ENCODE measurements around the gene KCNIP4.

Gene KCNIP4

DNA sequence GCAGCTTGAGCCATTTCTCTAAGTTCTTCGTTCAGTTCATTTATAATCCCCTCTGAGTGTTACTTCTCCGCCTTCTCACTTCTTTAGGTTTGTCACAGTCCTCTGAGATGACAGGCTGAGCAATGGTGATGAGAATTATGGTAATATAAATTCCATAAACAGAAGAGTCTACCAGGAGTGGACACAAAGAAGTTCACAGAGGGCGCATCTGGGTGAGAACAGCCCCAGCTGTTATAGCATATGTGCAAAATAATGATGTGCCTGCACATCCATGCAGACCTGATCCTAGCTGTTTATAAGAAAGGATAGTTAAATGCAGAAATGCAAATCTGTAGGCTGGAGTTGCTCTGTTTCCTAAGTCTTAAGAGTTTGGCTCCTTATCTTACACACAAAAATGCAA is 377.5 kb downstream of the KCNIP4 start:
- no peak for DNase-seq (ENCODE audit: low spot score)

DNA sequence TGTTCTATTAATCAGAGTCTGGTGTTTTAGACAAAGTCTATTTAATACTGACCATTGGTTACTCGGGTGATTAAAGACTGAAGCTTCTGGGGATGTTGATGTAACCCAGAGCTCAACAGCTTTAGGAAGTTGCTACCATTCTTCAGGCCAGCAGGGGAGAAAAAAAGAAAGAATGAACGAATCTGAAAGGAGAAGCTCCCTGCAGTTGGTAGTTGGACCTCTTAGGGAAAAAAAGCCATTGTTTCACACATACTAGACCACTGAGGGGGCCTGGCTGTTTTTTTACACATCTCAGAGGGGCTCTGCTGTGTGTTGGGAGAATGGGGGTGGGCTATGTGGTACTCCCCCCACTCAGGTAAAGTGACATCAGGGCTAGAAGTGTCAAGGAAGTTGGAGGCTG is 378.9 kb downstream of the KCNIP4 start:
- DNase-seq (ENCODE audit: low spot score): no peak

DNA sequence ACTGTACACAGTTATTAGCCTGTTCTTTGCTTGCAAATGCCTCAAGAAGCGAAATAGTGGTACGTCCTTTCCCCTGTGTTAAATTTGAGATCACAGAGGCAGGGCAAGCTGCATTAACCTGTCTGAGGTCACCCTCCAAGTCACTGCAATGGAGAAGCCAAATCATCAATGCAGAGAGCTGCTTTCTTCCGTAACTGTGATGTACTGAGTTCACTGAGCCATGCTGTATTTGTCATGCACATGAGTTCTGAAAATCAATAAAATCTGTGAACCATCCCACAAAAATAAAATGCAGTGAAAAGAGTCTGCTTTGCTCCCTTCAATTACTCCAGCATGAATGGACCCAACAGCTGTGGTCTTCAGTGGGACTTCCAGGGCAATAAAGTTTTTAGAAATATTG is 393.5 kb downstream of the KCNIP4 start:
- DNase-seq (ENCODE audit: low spot score): no peak

GRCh38 chr4:21554500-21554899 is 394.1 kb downstream of the KCNIP4 start:
- DNase-seq (ENCODE audit: low spot score): no peak

DNA sequence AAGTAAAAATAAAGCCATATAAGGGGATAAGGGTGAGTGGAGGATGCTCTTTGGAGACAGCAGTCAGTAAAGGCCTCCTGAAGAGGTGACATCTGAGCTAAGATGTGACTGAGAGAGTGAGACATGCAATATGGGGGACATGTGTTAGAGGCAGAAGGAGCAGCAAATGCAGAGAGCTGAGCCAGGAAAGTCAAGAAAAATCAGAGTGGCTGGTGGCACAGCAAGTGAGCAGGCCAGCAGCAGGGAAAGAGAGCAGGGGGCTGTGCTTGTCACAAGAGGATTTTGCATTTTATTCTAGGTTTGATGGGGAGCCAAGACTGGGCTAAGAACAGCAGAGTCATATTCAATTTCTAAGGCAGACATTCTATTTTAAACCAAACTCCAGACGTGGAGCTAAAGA is 394.5 kb downstream of the KCNIP4 start:
- DNase-seq (ENCODE audit: low spot score): no peak

GRCh38 chr4:21552455-21552854 is 396.1 kb downstream of the KCNIP4 start:
- no peak for DNase-seq (ENCODE audit: low spot score)

DNA sequence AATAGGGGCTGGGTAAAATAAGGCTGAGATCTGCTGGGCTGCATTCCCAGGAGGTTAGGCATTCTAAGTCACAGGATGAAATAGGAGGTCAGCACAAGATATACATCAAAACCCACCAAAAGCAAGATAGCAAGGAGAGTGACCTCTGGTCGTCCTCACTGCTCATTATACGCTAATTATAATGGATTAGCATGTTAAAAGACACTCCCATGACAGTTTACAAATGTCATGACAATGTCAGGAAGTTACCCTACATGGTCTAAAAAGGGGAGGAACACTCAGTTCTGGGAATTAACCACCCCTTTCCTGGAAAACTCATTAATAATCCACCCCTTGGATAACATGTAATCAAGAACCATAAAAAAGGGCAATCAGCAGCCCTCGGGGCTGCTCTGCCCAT is 403.6 kb downstream of the KCNIP4 start:
- no peak for DNase-seq (ENCODE audit: low spot score)

GRCh38 chr4:21544415-21544814 is 404.2 kb downstream of the KCNIP4 start:
- DNase-seq (ENCODE audit: low spot score): no peak

GRCh38 chr4:21543514-21543913 is 405.1 kb downstream of the KCNIP4 start:
- DNase-seq (ENCODE audit: low spot score): no peak

DNA sequence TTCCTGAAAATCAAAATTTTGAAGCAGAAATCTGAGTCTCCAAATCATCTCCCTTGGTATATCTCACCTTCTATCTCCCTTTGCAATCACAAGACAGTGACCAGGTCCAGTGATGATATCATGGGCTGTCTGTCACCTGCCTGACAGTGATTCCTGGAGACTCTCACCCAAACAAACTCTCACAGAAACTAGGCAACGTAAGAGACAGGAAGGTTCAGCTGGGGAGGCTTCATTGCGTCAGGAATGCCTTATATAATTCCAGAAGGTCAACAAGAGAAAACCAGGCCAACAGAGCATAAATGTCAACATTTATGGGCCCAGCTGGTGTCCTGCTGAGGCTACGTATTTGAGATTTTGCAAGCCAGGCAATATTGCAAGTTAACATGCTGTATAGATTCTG is 412.7 kb downstream of the KCNIP4 start:
- DNase-seq (ENCODE audit: low spot score): no peak

GRCh38 chr4:21531048-21531447 is 417.5 kb downstream of the KCNIP4 start:
- no peak for DNase-seq (ENCODE audit: low spot score)

DNA sequence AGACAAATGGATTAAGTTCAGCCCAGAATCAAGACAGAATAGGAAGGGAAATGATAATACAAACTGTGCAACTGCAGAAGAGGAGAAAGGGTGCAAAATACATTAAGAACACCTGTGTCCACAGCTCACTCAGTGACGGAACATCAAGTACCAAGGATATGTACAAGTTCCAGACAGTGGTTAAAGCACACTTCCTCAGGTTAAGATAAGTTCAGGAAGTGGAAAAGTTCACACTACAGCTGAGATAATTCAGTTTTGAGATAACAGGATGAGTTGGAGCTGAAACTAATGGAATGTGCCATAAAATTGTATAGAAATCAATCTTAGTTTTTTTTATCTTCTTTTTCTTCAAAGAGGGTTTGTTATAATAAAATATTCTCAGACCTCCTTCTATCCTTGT is 419.4 kb downstream of the KCNIP4 start:
- DNase-seq (ENCODE audit: low spot score): no peak

- no peak for DNase-seq (ENCODE audit: low spot score)
Observed at GRCh38 chr4:21522296-21522695, 426.3 kb downstream of the KCNIP4 start.

- no peak for DNase-seq (ENCODE audit: low spot score)
Observed at GRCh38 chr4:21517126-21517859, 431.3 kb downstream of the KCNIP4 start.

DNA sequence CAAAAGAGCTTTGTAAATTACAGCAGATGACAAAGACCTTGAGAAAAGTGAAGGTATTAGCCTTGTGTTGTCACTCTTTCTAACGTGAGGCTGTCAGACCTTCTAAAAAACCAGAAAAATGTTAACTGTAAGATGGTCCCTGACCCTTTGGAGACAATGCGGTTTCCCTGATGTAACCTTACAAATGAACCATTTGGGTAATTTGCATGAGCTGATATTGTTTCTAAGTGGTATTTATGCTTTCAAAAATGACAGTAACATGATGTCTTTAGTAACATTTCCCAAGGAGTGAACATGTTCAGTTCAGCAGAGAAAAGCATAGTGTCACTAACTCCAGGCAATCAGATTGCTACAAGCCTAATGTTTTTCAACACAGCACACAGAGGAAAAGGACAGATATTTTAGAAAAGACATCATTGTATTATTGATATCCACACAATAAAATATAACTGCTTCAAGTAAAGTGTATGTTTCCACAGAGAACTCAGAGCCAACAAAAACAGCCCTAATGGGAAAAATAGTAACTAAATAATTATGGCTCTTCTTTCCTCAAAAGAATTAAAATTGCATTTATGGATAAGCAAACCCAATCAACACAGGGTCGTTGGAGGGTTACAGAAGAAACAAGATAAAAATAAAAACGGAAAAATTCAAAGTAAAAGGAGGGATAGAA is 434.4 kb downstream of the KCNIP4 start:
- no peak for DNase-seq (ENCODE audit: low spot score)

DNA sequence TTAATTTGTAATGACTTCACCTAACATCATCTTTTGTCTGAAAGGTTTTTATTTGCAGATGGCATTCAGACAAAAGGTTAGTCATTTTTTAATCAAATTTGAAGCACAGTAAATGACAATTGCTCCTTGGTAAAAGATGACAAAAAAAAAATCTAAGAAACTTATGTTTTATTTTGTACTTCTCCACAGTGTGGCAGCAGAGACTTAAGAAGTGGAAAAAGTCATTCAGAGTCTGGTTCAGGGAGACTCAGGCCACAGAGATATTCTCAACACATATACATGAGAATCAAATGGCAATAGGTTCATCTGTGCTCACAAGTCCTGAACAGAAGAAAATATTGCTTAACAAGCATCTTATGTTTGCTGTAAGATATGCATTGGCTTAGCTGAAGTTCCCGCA is 436.2 kb downstream of the KCNIP4 start:
- DNase-seq (ENCODE audit: low spot score): peak; percentile 34

- DNase-seq (ENCODE audit: low spot score): no peak
Observed at GRCh38 chr4:21507439-21507838, 441.1 kb downstream of the KCNIP4 start.

DNA sequence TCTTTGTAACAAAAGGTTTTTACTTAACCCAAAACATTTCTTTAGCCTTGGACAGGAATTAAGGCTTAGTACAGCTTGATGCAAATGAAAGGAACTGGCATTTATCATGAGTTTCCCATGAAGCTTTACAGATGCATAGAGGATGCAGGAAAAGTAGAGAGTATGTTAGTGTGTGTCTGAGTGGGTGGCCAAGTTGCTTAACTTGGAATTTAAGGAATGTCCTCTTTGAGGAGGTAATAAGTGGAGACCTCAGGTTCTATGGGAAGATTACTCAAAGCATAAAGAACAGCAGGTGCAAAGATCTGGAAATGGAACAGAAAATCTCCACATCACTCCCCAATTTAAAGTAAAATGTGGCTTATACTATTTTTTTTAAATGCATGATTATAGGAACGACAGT is 457.9 kb downstream of the KCNIP4 start:
- no peak for DNase-seq (ENCODE audit: low spot score)

DNA sequence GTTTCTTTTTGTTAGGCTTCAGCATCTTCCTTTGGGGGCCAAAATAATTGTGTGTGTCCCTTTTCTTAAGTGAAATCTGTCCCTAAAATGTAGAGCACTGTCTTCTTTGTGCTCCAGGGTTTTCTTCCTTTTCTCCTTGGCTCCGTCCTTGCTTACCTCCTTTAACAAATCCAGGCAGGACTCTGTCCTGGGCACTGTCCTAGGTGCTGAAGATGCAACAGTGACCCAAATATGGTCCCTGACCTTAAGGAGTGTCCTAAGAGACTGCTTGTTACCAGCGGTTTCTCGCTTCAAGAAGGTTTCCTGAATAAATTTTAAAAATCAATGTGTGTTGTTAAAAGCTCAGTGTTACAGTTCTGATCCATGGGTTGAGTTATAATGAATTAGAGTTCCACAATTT is 471.8 kb downstream of the KCNIP4 start:
- DNase-seq (ENCODE audit: low spot score): no peak

DNA sequence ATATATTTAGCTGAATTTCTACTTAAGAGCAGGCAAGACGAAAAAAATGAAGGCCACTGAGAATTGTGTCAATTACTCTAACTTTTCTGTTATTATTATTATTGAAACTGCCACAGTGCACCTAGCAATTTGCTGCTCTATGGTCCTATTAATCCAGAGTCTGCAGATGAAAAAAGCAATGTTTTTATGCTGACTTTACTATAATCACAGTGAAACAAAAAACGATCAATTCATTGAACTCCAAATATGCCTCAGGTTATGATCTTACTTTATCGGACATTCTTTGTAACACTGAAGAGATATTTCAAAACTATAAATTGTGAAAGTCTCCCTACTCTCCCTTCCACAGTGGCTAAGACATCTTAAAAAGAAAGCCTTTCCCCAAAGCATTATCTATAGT is 474.4 kb downstream of the KCNIP4 start:
- no peak for DNase-seq (ENCODE audit: low spot score)

DNA sequence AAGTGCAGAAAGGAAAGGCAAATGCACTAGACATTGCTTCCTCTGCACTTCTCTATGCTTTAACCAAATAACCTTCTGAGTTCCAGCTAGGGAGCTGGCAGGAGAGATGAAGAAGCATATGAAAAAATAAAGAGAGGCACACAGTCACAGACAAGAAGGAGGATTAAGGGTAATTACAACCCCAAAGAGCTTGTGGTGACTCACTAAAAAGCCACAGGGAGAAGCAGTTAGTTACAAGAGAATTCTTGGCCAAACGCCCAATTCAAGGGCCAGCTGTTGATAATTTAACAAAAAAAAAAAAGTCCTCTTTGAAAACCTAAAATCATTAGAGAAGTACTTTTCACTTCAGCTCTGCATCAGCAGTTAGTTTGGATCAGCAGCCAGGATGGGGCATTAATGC is 478.0 kb downstream of the KCNIP4 start:
- no peak for DNase-seq (ENCODE audit: low spot score)

DNA sequence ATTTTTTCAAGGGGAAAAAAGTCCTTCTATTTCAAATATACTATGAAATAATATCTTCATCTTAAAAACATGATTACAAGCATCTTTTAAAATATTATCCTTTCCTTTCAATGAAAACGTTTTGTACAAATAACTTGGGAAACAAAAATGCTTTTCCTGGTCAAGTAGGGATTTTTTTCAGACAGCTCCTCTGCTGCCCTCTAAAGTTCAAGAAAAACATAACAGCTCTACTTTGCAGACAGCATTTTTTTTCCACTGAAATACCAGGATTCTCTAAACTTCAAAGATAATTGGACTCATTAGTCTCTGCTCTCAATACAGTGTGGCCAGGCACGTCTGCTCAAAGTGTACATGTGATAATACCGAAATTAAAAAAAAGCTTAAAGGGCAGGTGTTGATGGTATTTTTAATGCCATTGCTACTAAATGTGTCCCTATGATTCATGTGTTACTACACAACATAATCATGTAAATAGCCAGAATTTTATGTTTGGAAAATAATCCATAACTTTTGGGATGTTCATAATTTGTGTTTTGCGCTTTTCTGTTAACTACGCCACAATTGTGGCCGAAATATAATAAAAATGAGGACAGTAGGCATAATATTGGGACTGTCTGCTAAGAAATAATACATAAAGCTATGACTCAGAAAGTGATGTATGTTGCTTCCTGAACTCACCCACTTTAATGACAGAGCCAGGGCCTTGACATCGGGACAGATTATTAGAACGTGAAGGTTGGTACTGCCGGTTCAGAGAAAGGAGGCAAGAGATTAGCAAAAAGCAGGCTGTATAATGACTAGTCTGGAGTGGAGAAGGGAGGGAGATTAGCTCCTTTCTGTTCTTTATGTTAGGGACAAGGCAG is 478.9 kb downstream of the KCNIP4 start:
- DNase-seq (ENCODE audit: low spot score): peak; percentile 14

- DNase-seq (ENCODE audit: low spot score): no peak
Observed at GRCh38 chr4:21467551-21467950, 481.0 kb downstream of the KCNIP4 start.
